H9 (cell line): ENCODE measurements around the gene TIAM2. TPM values are rescaled to one million over a fixed set of nuclear protein-coding genes. Genes with fewer than 3 reads are reported as not detected.

ENCODE experiments used
- DNase-seq: peaks from one replicate; pipeline ENCODE4 v3.0.0-alpha.2; 2017
- H2AFZ ChIP-seq: one replicate; pipeline ENCODE4 v1.6.1; 2013; ENCODE audit warnings: mild to moderate bottlenecking, low read length, control low read depth, moderate library complexity
- H2AK5ac ChIP-seq: 2 replicates; pipeline ENCODE4 v1.6.1; 2013; ENCODE audit warnings: low read length, control low read depth, mixed read lengths; ENCODE audit not compliant: insufficient read length
- H2BK120ac ChIP-seq: one replicate; pipeline ENCODE4 v1.6.1; 2013; ENCODE audit warnings: low read depth, mild to moderate bottlenecking, low read length, control low read depth, inconsistent platforms; ENCODE audit not compliant: poor library complexity, severe bottlenecking
- H2BK12ac ChIP-seq: 2 replicates; pipeline ENCODE4 v1.6.1; 2013; ENCODE audit warnings: low read length, control low read depth, mixed read lengths, low read depth; ENCODE audit not compliant: insufficient read length
- H2BK15ac ChIP-seq: 2 replicates; pipeline ENCODE4 v1.6.1; 2013; ENCODE audit warnings: low read depth, low read length, control low read depth
- H2BK20ac ChIP-seq: one replicate; pipeline ENCODE4 v1.6.1; 2013; ENCODE audit warnings: low read depth, mild to moderate bottlenecking, low read length, control low read depth, inconsistent platforms; ENCODE audit not compliant: poor library complexity, severe bottlenecking
- H2BK5ac ChIP-seq: 2 replicates; pipeline ENCODE4 v1.6.1; 2013; ENCODE audit warnings: low read length, control low read depth, mixed read lengths; ENCODE audit not compliant: insufficient read length
- H3K14ac ChIP-seq: 2 replicates; pipeline ENCODE4 v1.6.1; 2013; ENCODE audit warnings: low read length, control low read depth; ENCODE audit not compliant: insufficient read depth
- H3K18ac ChIP-seq: 2 replicates; pipeline ENCODE4 v1.6.1; 2013; ENCODE audit warnings: low read depth, mild to moderate bottlenecking, mixed read lengths, low read length, control low read depth; ENCODE audit not compliant: insufficient read length
- H3K23ac ChIP-seq: 2 replicates; pipeline ENCODE4 v1.6.1; 2013; ENCODE audit warnings: low read length, control low read depth, mixed read lengths, low read depth; ENCODE audit not compliant: insufficient read length
- H3K23me2 ChIP-seq: 2 replicates; pipeline ENCODE4 v1.6.1; 2013; ENCODE audit warnings: low read depth, mild to moderate bottlenecking, mixed read lengths, low read length, control low read depth; ENCODE audit not compliant: insufficient read length, poor library complexity, severe bottlenecking
- H3K27ac ChIP-seq: 2 replicates; pipeline ENCODE4 v1.5.1; 2013; ENCODE audit warnings: low read length, control low read depth, mixed read lengths, low read depth; ENCODE audit not compliant: insufficient read length
- H3K27me3 ChIP-seq: 2 replicates; pipeline ENCODE4 v1.6.1; 2013; ENCODE audit warnings: low read length, control low read depth, inconsistent platforms; ENCODE audit not compliant: insufficient read depth
- H3K4ac ChIP-seq: 2 replicates; pipeline ENCODE4 v1.6.1; 2013; ENCODE audit warnings: low read depth, mild to moderate bottlenecking, control low read depth, inconsistent platforms, low read length, moderate library complexity
- H3K4me1 ChIP-seq: 2 replicates; pipeline ENCODE4 v1.6.1; 2013; ENCODE audit warnings: low read length, control low read depth, inconsistent platforms; ENCODE audit not compliant: insufficient read depth
- H3K4me2 ChIP-seq: 2 replicates; pipeline ENCODE4 v1.6.1; 2013; ENCODE audit warnings: low read length, control low read depth, mixed read lengths; ENCODE audit not compliant: insufficient read length, insufficient read depth
- H3K56ac ChIP-seq: 2 replicates; pipeline ENCODE4 v1.6.1; 2013; ENCODE audit warnings: low read depth, mild to moderate bottlenecking, mixed read lengths, low read length, control low read depth; ENCODE audit not compliant: insufficient read length
- H3K79me1 ChIP-seq: 2 replicates; pipeline ENCODE4 v1.6.1; 2013; ENCODE audit warnings: low read depth, mild to moderate bottlenecking, moderate library complexity, low read length, control low read depth, inconsistent platforms; ENCODE audit not compliant: insufficient read depth, poor library complexity, severe bottlenecking
- H3K79me2 ChIP-seq: 2 replicates; pipeline ENCODE4 v1.6.1; 2013; ENCODE audit warnings: low read length, control low read depth, inconsistent platforms; ENCODE audit not compliant: insufficient read depth
- H3K9ac ChIP-seq: 2 replicates; pipeline ENCODE4 v1.6.1; 2013; ENCODE audit warnings: low read length, control low read depth, mixed read lengths; ENCODE audit not compliant: insufficient read length; ENCODE audit errors: extremely low read depth
- H3K9me3 ChIP-seq: one replicate; pipeline ENCODE4 v1.6.1; 2013; ENCODE audit warnings: low read depth, low read length, inconsistent platforms; ENCODE audit not compliant: control insufficient read depth
- H3T11ph ChIP-seq: one replicate; pipeline ENCODE4 v1.6.1; 2013; ENCODE audit warnings: mild to moderate bottlenecking, low read length, control low read depth, inconsistent platforms
- H4K20me1 ChIP-seq: one replicate; pipeline ENCODE4 v1.6.1; 2013; ENCODE audit not compliant: control insufficient read depth, insufficient read length, insufficient read depth
- H4K5ac ChIP-seq: 2 replicates; pipeline ENCODE4 v1.6.1; 2013; ENCODE audit warnings: low read depth, mild to moderate bottlenecking, mixed read lengths, low read length, control low read depth; ENCODE audit not compliant: insufficient read length
- H4K8ac ChIP-seq: replicated peaks from 2 replicates; pipeline ENCODE4 v1.6.1; 2013; ENCODE audit warnings: low read length, control low read depth, mixed read lengths, low read depth; ENCODE audit not compliant: insufficient read length
- H4K91ac ChIP-seq: 2 replicates; pipeline ENCODE4 v1.6.1; 2013; ENCODE audit warnings: low read depth, mild to moderate bottlenecking, moderate library complexity, mixed read lengths, low read length, control low read depth; ENCODE audit not compliant: insufficient read length
- H3K27ac Mint-ChIP-seq, 3 experiments: 2 replicates in 2 of 3; 3 replicates in 1 of 3; pipeline ENCODE4 v1.8.0; 2020 to 2021; ENCODE audit warnings: mixed read lengths in 3 of 3, mild to moderate bottlenecking in 1 of 3, moderate library complexity in 1 of 3
- H3K27me3 Mint-ChIP-seq: 2 replicates; pipeline ENCODE4 v1.8.0; 2021; ENCODE audit warnings: low read depth, mild to moderate bottlenecking, moderate library complexity, mixed read lengths
- H3K36me3 Mint-ChIP-seq, 3 experiments: 2 replicates in 2 of 3; 3 replicates in 1 of 3; pipeline ENCODE4 v1.8.0; 2020 to 2021; ENCODE audit warnings: low read depth in 3 of 3, mixed read lengths in 3 of 3; ENCODE audit not compliant: insufficient read depth in 1 of 3
- H3K4me1 Mint-ChIP-seq, 2 experiments: 2 replicates each; pipeline ENCODE4 v1.8.0; 2020; ENCODE audit warnings: mixed read lengths in 2 of 2
- H3K4me3 Mint-ChIP-seq, 2 experiments: 2 replicates in 1 of 2; 3 replicates in 1 of 2; pipeline ENCODE4 v1.8.0; 2020 to 2021; ENCODE audit warnings: mild to moderate bottlenecking in 2 of 2, mixed read lengths in 2 of 2, moderate library complexity in 1 of 2
- H3K9me3 Mint-ChIP-seq, 2 experiments: 2 replicates in 1 of 2; 3 replicates in 1 of 2; pipeline ENCODE4 v1.8.0; 2020; ENCODE audit warnings: mild to moderate bottlenecking in 2 of 2, mixed read lengths in 2 of 2, moderate library complexity in 1 of 2
- CTCF ChIP-seq: fragments of 200-600 bp; sonication (generic); conservative IDR thresholded peaks from 3 replicates; pipeline ENCODE4 v1.8.0; 2021; ENCODE audit warnings: antibody characterized with exemption, mild to moderate bottlenecking
- WGBS: extraction: QIAGEN DNeasy Blood & Tissue Kit; methylation state at CpG from one replicate; pipeline ENCODE4 v1.1.7; 2013; ENCODE audit warnings: missing lambda C conversion rate, low lambda C conversion rate, mixed read lengths; ENCODE audit not compliant: insufficient read length; ENCODE audit errors: extremely low coverage; 5-methylcytosine and 5-hydroxymethylcytosine counted together
- total RNA-seq: library from RNA; stranded (reverse); gene quantifications from 2 replicates; pipeline ENCODE4 v1.2.1, GENCODE V29; 2021

TIAM2 gene
- total RNA-seq, 1 experiment from 2014 or later, result 6.3 TPM

GRCh38 chr6:155267411-155267810, 272.3 kb downstream of the TIAM2 start:
- H2BK20ac ChIP-seq, result no peak overlapping the region
- no peaks in the 10 kb centered on the region for H3K27me3 Mint-ChIP-seq

More at GRCh38 chr6:155267411-155267810, 272.3 kb downstream of the TIAM2 start:
- WGBS, result no CpG with 5 or more reads among the region's 2 CpGs
- no peak overlapping the region for H2BK120ac ChIP-seq
- peaks cover 16 to 23% of the 10 kb centered on the region in 2 experiments for H3K4me1 Mint-ChIP-seq
- H2BK5ac ChIP-seq, result no peak overlapping the region
- no peak overlapping the region for H2BK12ac ChIP-seq
- 0 out of 2 replicates have a peak, but pooled peaks cover 1% of the 10 kb centered on the region for H3K4me1 ChIP-seq
- H3K79me1 ChIP-seq, result no peaks in the 10 kb centered on the region
- no peak overlapping the region for H3K23ac ChIP-seq
- H3K23me2 ChIP-seq, result no peaks in the 10 kb centered on the region
- H4K91ac ChIP-seq, result no peak overlapping the region
- peaks cover 0 to 3% of the 10 kb centered on the region in 2 experiments; a peak in 2 of 5 replicates for H3K9me3 Mint-ChIP-seq
- TF ChIP-seq CTCF, result no peak
- H4K20me1 ChIP-seq, result no peaks in the 10 kb centered on the region
- H4K8ac ChIP-seq, result no peak overlapping the region
- no peaks in the 10 kb centered on the region for H3K27me3 ChIP-seq
- H3K56ac ChIP-seq, result no peak overlapping the region
- no peak overlapping the region for H2AK5ac ChIP-seq
- H3K79me2 ChIP-seq, result 0 out of 2 replicates have a peak, but pooled peaks cover 3% of the 10 kb centered on the region
- H2BK15ac ChIP-seq, result no peak overlapping the region
- no peak for DNase-seq
- H3K9me3 ChIP-seq, result no peaks in the 10 kb centered on the region
- H3K9ac ChIP-seq, result no peak overlapping the region
- no peak overlapping the region for H3K4ac ChIP-seq
- H3K27ac ChIP-seq, result no peak overlapping the region
- no peak overlapping the region for H3K14ac ChIP-seq
- H3K27ac Mint-ChIP-seq, result peak overlapping the region in 2 of 3 experiments; percentile 13 to 63; a peak in 2 of 7 replicates
- H3K18ac ChIP-seq, result no peak overlapping the region
- H3T11ph ChIP-seq, result no peak overlapping the region
- no peak overlapping the region for H3K4me3 Mint-ChIP-seq
- H4K5ac ChIP-seq, result no peak overlapping the region
- H2AFZ ChIP-seq, result no peak overlapping the region
- no peak overlapping the region for H3K4me2 ChIP-seq
- H3K36me3 Mint-ChIP-seq, result peaks cover 23 to 45% (median 28%) of the 10 kb centered on the region in 3 experiments
